NCI-H2171 (cell line): ENCODE data around the gene NCOA4.
"Not testable (repeated sequence)": the region's sequence is repeated elsewhere in the genome, so short reads cannot be mapped to it uniquely, and the experiment has no call there.

Source experiments
- DNase-seq: peaks from one replicate; lab custom pipeline; 2025; lab: John Stamatoyannopoulos, UW

The NCOA4 gene

DNA sequence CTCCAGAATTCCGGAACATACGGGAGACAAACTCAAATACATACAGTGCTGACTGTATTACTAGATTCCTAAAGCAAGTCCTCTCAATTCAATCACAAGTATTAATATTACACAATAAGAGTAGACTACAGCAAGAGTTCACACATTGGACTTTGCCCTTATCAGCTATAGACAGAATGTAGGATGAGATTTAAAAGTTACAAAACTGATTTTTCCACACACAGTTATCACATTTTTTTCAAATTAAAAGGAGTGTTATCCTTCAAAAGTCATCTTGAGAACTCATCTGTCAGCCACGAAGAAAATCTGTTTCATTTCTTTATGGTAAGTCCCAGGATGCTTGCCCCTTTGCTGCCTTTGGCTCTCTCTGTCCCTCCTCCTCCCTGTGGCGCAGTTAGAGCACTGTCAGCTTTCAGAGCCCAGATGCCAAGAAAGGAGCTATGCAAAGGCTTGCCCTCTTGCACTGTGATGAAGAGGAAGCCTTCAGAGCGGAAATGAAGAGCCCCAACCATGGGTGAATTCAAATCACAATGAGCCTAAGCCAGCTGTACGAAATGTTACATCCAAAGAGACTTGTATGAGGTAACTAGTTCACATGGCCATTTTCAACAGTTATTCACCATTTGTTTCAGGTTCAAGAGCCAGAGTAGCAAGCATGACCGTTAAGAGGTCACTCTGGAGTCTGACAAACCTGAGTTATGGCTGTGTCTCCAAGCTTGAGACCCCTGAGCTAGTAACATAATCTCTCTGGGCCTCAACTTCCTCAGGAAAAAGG is 10.7 kb downstream of the NCOA4 start:
- DNase-seq, result no peak

DNA sequence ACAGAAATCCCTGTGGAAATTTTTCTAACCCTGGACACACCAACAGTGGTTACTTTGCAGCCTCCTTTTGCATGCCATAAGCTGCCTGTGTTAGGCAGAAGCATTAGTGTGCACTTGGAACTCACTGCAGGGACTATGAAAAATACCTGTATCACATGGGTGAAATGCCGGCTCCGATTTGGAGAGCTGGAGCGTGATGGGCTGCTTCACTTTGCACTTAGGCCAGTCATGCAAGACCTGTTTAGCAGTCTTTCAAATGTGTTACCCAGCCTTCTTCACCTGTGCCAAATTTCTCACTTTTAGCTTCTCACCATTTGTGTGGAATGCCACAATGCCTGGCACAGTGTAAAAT is 11.3 kb downstream of the NCOA4 start:
- DNase-seq, result no peak

DNA sequence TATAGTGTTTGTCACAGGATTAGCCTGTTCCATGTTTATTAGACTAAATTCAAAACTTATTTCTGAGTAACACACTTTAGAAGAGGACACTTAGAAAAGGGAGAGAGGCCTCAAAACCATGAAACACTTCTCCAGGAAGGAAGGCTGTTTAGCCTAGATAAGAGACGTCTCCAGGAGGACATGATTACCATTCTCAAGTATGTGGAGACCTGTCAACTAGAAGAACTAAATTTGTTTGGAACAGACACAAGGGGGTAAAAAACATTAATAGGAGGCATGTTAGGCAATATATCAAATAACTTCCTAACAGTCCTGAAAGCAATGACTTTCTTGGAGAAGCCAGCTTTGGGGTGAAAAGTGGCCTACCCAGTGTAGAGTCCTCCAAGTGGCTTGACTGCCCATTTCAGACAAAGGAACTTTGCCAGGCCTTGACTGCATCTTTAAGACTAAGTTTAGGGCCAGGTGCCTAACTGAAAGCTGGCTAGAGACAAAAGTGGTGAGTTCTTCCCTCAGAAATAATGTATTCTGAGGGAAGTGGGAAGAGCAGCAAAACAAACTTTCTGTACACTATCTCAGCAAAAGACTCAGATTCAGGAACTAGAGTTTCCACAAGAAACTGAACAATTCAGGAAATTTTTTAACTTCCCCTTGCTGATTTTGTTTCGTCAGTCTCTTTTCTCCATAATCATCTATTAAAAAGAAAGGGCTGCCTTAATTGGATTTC is 11.8 kb downstream of the NCOA4 start:
- DNase-seq, result no peak

DNA sequence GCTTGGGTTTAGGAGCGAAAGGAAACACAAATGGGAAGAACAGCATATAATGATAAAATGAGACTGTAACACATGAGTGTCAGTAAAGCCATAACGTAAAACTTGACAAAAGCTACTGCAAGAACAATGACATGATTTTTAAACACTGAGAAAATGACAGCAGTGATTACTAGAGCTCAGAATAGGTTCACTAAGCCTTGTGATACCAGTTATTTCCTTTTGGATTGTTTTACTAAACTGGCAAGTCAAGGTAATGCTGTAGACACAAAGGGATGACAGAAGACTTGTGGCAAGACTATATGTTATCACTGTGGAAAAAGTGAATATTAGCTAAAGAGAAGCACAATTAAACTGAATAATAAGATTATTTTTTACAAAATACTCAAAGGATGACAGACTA is 12.7 kb downstream of the NCOA4 start:
- no peak for DNase-seq

DNA sequence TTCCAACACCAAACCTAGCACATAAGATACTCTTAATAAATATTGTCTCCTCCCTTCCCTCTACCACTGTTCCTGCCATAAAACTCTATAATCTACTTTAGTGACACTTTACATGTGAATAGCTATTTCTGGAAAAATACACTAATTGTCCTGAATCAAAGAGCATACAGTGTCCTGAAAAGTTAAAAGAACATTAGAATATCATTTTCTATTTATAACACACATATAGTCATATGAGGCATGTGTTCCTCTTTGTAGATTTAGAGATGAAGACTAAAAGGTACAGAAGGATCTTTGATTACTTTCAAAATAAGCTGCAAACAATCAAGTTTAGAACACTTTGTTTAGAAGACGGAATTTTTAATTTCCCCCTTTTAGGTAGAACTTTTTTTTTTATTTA is 13.6 kb downstream of the NCOA4 start:
- DNase-seq, result no peak

DNA sequence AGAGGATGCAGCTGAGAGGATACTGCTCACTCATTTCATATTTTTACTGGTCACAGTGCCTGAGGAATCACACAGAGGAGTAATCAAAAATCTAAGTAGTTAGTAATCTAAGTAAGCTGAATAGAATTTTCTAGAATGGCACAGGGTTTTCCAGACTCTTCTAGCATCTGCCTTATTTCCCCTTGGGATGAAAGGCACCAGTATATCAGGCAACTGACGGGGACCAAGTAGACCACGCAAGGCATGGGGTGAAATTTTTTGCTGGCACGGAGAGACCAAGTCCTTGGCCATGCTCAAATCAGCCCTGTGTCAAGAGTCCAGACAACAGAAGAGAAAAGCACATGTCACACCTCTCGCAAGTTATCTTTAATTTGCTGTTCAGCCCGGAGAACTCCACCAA is 14.2 kb downstream of the NCOA4 start:
- no peak for DNase-seq

DNA sequence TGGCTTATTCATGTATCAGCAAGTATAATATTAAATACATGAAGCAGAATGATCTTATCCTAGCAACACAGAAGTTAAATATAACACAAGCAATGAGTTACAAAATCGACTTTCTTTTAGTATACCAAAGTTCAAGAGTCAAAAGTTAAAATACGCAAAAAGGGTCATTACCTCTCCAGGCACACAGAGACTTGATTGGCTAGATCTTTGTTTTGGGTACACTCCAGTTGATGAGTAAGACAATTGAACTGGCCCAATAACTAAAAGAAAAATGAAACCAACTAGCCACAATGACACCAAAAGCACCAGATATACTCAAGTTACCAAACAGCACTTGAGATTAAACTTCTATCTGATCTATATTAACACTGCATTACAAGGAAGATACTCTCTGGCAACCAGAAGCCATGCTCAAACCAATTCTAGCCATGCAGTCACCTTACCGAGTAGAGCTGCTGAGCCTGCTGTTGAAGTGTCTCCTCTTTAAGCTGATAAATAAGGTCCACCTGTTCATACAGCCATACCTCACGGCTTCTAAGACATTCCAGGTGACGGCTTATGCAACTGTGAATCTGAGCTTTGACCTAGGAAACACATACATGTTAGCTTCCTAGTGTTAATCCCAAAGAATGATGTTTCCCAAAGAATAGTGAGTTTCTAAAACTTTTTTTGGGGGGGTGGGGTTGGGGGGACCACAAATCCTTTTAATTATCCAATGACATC is 15.6 kb downstream of the NCOA4 start:
- DNase-seq, result no peak

DNA sequence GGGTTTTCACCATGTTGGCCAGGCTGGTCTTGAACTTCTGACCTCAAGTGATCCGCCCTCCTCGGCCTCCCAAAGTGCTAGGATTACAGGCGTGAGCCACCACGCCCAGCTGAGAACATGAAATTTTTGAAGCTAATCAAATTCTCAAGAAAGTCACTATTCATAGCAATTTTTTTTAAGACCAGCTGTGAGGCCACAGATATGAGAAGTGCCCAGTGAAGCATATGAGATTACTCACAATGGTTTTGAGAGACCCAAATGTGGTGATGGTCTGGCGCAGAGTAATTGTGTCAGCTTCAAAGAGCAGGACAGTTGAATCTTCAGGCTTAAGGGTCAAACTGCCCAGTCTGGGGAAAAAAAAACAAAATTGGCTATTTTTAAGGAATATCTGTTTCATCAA is 16.2 kb downstream of the NCOA4 start:
- no peak for DNase-seq

DNA sequence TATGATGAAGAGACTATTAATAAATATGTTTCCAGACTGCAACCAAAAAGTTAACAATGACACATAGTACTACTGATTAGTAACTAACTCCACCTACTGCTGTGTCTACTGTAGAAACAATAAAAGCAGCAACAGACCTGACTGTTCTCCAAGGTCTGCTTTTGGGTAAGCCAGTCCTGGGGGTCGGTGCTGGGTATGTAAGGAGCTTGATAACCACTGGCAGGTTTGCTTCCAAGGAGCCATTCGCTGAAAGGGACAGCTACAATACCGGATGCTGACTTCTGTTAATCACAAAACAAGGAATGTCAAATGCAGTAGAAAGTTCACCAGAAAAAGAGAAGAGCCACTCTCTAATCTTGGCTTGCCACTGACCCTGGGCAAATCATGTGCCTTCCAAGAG is 17.7 kb downstream of the NCOA4 start:
- DNase-seq, result no peak

DNA sequence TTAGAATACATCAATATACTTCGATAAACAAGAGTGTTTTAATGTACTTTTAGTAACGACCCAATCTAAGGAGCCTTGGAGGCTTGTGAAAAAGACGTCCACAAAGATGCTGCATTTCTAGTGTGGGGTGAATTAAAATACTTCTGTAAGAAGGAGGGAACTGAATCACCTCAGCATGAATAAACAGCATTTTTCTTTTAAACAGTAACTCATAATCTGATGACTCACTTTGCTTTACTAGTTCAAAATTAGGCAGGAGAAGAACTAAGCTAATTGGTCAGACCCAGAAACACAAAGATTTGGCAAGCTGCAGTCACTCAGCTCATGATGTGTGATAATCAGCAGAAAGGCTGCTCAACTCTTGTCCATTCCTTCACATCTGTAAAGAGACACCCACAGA is 24.2 kb downstream of the NCOA4 start:
- no peak for DNase-seq

DNA sequence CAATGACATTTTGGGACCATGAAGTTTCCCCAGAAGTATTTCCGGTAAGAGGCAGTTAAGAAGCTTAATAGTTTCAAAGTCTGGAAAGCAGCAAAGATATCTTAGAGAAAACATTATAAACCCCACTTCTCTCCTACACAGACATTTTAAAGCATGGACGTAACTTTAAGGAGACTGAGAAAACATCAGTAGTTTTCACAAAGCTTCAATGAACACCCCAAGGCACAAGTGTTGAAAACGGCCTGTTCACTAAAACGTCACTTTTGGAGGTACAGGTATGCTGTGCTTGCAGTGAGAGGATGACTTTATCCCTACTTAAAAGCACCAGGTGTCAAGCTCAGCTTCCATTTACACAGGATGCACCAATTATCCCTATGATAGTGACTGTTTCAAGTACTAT is 25.0 kb downstream of the NCOA4 start:
- DNase-seq, result no peak

DNA sequence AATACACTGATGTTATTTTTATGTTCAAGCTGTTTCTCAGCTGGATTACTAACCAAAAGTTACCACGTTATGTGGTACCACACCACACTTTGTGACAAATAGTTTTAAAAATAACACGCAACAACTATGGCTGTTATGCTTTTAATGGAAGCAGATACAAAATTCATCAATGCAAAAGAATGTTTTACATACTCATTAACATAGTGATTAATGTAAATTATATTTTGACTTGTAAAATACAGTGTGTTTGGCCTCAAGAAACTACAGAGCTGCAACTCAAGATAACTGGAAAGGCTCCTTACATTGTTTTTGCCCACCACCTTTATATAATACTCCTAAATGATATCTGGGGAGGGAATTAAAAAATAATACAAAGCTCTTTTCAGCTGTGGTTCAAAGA is 25.5 kb downstream of the NCOA4 start:
- DNase-seq, result no peak

DNA sequence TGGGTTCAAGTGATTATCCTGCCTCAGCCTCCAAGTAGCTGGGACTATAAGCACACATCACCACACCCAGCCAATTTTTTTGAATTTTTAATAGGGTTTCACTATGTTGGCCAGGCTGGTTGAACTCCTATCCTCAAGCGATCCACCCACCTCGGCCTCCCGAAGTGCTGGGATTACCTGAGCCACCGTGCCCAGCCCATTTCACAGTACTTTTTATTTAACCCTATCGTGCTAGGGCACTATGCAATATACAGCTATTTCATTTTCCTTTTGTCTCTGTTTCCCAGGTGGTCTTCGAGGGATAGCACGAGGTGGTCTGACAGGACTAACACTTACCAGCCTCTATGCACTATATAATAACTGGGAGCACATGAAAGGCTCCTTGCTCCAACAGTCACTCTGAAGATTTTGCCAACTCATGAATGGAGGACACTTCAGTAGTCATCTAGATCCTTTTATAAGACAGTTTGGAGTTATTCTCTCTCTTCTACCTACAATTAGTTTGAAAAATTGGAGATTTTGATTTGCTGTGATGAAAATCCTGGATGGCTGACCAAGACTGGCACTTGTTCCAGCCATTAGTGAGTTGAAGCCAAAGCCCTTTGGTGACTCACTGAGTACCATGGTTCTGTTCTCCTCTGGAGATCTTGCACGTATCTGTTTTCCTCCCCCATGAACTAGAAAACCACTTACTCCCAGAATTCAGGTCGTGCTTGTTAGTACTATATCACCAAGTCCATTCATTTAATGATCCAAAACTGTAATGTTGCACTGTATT is 27.3 kb downstream of the NCOA4 start:
- DNase-seq, result no peak

DNA sequence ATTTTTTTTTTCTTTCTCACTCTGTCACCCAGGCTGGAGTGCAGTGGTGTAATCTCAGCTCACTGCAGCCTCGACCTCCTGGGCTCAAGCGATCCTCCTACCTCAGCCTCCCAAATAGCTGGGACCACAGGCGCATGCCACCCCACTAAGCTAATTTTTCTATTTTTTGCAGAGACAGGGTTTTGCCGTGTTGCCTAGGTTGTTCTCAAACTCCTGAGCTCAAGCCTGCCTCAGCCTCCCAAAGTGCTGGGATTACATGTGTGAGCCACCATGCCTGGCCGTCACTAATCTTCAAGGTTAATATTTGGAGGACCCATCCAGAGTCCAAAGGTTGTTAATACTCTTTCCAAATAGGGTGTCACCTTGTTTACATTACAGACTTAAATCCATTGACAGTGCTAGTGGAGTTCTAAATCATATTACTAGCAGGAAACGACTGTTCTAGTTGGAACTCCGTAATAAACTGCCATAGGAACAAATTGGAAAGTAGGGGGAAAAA is 28.2 kb downstream of the NCOA4 start:
- not testable (repeated sequence) for DNase-seq

DNA sequence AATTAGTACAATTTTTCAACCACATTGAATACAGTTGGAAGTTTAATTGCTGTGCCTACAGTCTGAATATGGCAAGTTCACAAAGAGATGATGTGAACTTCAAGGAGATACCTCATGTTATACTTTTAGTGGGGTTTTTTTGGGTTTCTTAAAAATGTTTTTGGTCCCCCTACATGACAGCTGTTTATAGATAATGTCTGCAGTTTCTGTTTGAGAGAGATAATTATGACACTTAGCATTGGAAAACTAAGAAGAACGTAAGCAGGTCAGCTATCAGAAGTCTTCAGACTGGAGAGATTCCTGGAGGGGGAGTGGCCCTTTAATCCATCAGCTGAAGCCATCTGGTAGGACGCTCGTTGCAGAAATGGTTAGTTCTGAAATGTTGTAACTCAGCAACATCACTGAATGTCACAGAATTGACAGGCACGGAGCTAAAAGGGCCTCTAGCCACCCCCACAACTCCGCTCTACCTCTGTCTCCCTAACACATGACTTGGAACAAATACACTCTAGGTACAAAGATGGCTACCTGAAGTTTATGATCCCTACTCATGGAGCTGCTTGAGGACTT is 29.2 kb downstream of the NCOA4 start:
- no peak for DNase-seq

DNA sequence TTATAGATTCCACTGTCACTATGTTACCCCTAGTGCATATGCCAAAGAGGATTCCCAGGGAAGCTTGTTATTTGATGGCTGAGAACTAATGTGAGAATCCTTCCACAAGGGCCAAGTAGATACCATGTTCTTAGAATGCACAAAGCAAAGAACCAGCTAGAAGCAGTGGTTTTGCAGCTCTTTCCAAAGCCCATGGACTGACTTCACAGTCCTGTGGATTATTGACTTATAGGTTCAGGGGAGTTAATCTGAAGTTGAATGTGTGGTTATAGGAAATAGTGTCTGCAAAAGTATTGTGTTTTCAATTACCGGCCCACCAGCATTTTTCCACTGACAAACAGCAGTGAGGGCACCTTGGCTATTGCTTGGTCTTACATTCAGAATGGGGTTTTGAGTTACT is 29.9 kb downstream of the NCOA4 start:
- DNase-seq, result no peak

DNA sequence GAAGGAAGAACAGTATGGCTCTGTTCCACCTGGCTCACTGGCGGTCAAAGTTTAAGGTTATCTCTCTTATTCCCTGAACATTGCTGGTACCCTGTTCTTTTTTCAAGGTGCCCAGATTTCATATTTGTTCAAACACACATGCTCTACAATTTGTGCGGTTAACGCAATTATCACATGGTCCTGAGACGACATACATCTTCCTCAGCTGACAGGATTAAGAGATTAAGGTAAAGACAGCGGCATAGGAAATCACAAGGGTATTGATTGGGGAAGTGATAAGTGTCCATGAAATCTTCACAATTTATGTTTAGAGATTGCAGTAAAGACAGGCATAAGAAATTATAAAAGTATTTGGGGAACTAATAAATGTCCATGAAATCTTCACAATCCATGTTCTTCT is 30.5 kb downstream of the NCOA4 start:
- DNase-seq, result not testable (repeated sequence)

DNA sequence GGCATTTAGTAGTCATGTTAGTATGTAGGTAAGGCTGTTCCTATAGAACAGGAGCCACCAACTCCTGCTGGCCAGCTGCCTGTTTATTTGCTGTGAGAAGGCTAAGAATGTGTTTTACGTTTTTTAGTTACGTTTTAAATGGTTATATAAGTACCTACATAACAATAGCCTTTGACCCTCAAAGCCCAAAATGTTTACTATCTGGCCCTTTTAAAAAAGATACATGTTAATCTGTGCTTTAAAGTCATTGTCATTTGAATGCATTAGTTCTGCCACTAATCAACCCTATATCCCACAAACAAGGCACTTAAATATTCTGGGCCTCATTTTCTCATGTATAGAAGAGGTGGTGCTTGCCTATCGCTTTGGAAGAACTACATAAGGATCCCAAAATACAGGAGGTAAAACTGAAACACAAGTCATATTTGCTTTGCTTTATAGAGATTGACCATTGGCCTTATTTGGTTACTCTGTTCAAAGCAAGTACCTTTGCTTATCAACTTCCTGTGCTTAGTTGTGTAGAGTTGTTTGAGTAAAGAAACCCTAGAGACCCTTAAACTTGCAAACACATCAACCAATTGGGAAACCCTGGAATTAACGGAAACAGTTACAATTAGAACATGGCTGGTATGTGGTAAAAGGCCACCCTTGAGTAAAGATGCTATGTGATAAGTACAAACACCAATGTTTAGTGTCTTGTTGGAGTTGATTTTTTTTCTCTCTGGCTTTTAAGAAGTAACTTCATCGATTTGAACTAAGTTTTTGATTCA is 32.2 kb downstream of the NCOA4 start:
- no peak for DNase-seq

DNA sequence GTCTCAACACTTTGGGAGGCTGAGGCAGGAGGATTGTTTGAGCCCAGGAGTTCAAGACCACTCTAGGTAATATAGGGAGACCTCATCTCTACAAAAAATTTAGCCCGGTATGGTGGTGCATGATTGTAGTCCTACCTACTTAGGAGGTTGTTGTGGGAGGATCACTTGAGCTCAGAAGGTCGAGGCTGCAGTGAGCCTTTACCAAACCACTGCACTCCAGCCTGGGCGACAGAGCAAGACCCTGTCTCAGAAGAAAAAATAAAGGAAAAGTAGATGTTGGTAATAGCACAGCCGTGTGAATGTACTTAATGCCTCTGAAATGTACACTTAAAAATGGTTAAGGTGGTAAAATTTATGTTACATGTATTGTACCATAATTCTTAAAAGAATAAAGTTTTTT is 32.9 kb downstream of the NCOA4 start:
- no peak for DNase-seq

DNA sequence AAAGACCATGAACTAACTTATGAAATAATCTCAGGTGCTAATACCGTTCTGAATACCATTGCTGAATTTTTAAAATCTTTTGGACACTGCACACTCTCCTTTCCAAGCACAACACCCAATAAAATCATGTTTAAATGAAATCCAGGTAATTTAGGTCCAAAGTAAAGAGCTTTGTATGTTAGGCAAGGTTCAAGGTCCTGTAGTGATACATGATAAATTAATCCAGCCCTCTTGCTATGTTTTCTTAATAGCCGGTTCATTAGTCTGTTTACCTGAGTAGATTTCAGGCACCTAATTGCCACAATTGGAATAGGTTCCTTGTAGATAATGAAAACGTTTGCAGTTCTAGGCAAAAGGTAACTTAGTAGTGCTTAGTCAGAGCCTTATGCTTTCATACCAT is 44.8 kb downstream of the NCOA4 start:
- not testable (repeated sequence) for DNase-seq

DNA sequence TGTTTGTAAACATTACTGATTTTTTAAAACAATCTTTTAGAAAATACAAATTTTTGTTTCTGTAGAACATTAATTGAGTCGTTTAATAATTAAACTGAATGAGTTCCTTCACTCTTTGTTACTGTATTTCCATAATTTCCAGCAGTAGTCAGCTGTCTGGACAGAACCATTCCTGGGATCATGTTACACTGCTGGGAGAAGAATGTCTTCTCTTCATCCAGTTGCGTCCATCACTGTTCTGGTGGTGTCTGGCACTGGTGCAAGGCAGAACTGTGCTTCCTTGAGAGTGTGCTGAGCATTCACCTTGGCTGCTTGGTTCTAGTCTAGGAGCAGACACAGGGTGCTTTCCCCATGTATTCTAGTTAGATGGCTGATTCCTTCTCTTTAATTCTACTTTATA is 46.0 kb downstream of the NCOA4 start:
- not testable (repeated sequence) for DNase-seq
